NOMO-1 (cell line): Measurements from ENCODE around the gene SLC45A1.
A peak's percentile ranks its signal among the peaks of the same experiment; 100 is the strongest.

ENCODE experiments used
- DNase-seq, 2 experiments: peaks; one replicate each; lab custom pipeline; 2025; ENCODE audit not compliant: unreplicated experiment in 2 of 2; lab: John Stamatoyannopoulos, UW

Gene SLC45A1

GRCh38 chr1:8307628-8308027 lies 10.3 kb upstream of the SLC45A1 start:
- no peak for DNase-seq

- no peak for DNase-seq
These were observed 6.7 kb upstream of the SLC45A1 start for GRCh38 chr1:8311068-8311718.

- DNase-seq = no peak
These were observed 5.4 kb upstream of the SLC45A1 start for GRCh38 chr1:8312235-8313218.

GRCh38 chr1:8313231-8313630 lies 4.7 kb upstream of the SLC45A1 start:
- DNase-seq = no peak

GRCh38 chr1:8314346-8315280 lies 3.3 kb upstream of the SLC45A1 start:
- DNase-seq = peak in 1 of 2 experiments; percentile 10

- no peak for DNase-seq
These were observed 2.1 kb upstream of the SLC45A1 start for GRCh38 chr1:8315573-8316475.

GRCh38 chr1:8318436-8318835 lies 522 bp downstream of the SLC45A1 start:
- DNase-seq = no peak

GRCh38 chr1:8321612-8322011 lies 3.7 kb downstream of the SLC45A1 start:
- no peak for DNase-seq

- DNase-seq = no peak
These were observed 5.8 kb downstream of the SLC45A1 start for GRCh38 chr1:8323706-8324105.

- DNase-seq = no peak
These were observed 6.4 kb downstream of the SLC45A1 start for GRCh38 chr1:8324176-8324810.

- no peak for DNase-seq
These were observed 7.9 kb downstream of the SLC45A1 start for GRCh38 chr1:8325771-8326170.

- DNase-seq = no peak
These were observed 8.4 kb downstream of the SLC45A1 start for GRCh38 chr1:8326265-8326664.

- DNase-seq = no peak
These were observed 10.4 kb downstream of the SLC45A1 start for GRCh38 chr1:8328271-8328670.

GRCh38 chr1:8329439-8329838 lies 11.5 kb downstream of the SLC45A1 start:
- DNase-seq = no peak

- no peak for DNase-seq
These were observed 11.9 kb downstream of the SLC45A1 start for GRCh38 chr1:8329858-8330257.

GRCh38 chr1:8330271-8331125 lies 12.6 kb downstream of the SLC45A1 start:
- no peak for DNase-seq

GRCh38 chr1:8332806-8333205 lies 14.9 kb downstream of the SLC45A1 start:
- DNase-seq = no peak

- DNase-seq = no peak
These were observed 15.5 kb downstream of the SLC45A1 start for GRCh38 chr1:8333246-8333987.
